DND-41 (cell line): ENCODE measurements around the gene UNCX.

Experiments used
- CTCF ChIP-seq: IDR thresholded peaks from 2 replicates; pipeline ENCODE4 v1.5.1; 2012; ENCODE audit warnings: borderline replicate concordance, low read length, moderate library complexity, mild to moderate bottlenecking; ENCODE audit not compliant: poor library complexity, severe bottlenecking; ENCODE audit errors: extremely low read depth
- EZH2 ChIP-seq: IDR thresholded peaks from 3 replicates; pipeline ENCODE4 v1.6.1; 2012; ENCODE audit warnings: borderline replicate concordance, low read depth, mild to moderate bottlenecking, moderate library complexity, low read length, inconsistent platforms; ENCODE audit not compliant: severe bottlenecking

GRCh38 chr7:1234881-1235500 is 2.3 kb downstream of the UNCX start:
- TF ChIP-seq CTCF (no peak), EZH2 (no peak)
